Measurements from ENCODE around the gene VTI1A. TPM values are rescaled to one million over a fixed set of nuclear protein-coding genes. Genes with fewer than 3 reads are reported as not detected.
A peak's percentile ranks its signal among the peaks of the same experiment; 100 is the strongest.

The VTI1A gene
- polyA plus RNA-seq, 1 of the 3 experiments (the other 2 are of a cell fraction), result 8.3 TPM

DNA sequence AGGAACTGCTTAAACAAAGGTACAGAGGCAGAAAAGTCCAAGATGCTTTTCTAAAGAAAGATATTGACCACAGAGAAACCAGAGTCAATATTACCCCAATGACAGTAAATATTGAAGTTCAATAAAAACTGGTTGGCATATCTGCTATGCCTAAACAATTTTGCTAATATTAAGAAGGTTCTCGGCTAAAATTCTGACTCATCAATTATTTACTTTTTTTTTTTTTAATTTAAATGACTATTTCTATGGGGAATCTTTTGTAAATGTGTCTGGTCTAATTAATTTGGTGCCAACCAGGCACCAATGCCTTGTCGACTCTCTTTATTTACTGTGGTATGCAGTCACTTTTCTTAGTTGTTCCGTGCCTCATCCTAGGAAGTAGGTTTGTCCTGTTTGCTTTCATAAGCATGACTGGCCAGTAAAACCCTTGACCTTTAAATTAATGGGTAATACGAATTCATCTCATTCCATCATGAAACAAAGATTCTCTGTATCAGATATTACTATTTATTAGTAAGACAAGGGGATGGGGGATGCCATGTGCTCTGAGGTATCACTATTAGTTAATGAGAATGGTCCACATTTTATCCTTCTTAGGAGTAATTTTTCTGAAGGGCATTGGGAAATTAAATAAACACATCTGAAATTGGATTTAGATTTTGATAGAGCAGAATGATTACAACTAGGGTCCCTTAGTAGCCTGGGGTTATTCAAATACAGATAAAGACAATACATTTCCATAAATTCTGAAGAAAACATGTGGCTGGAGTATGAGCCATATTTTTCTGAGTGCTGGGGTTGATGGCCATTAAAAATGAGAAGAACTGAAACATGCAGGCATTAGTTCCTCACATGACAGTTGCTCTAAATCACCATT lies 154.4 kb downstream of the VTI1A start:
- CTCF ChIA-PET, result no interaction called here
- H3K4me2 ChIP-seq, result no peak overlapping the region
- H3K9me2 ChIP-seq, result no peaks in the 10 kb centered on the region
- peak; percentile 57 for DNase-seq
- H3K79me2 ChIP-seq (ENCODE audit: insufficient read depth), result no peaks in the 10 kb centered on the region
- H2AFZ ChIP-seq (ENCODE audit: low read depth), result no peak overlapping the region
- H3K27me3 ChIP-seq (ENCODE audit: insufficient read depth), result no peaks in the 10 kb centered on the region
- H3K4me1 ChIP-seq (ENCODE audit: control insufficient read depth in 1 of 2, insufficient read depth in 2 of 2, low read depth in 1 of 2, low read length in 1 of 2), result no peaks in the 10 kb centered on the region; a peak in 1 of 4 replicates
- no peaks in the 10 kb centered on the region for H3K9me3 ChIP-seq
- no peaks in the 10 kb centered on the region for H3F3A ChIP-seq (replicated peaks; ENCODE audit: insufficient read depth)
- POLR2A ChIA-PET, result no interaction called here
- H3K36me3 ChIP-seq (replicated peaks in 1 of 2; ENCODE audit: control insufficient read depth in 1 of 2, insufficient read depth in 2 of 2, low read length in 1 of 2), result no peaks in the 10 kb centered on the region
- no peak overlapping the region for H3K27ac ChIP-seq (ENCODE audit: low read depth in 2 of 2, low read length in 1 of 2)
- no peak for TF ChIP-seq EZH2phosphoT487 (IDR thresholded peaks at IDR 0.05; ENCODE audit: borderline replicate concordance, low read depth)
- peak in 1 of 2 experiments; percentile 80; a peak in 2 of 4 replicates for TF ChIP-seq EP300 (IDR thresholded peaks at IDR 0.05; ENCODE audit: borderline replicate concordance in 1 of 2, low read depth in 1 of 2, low read length in 1 of 2)
- TF ChIP-seq, protein P1, sequence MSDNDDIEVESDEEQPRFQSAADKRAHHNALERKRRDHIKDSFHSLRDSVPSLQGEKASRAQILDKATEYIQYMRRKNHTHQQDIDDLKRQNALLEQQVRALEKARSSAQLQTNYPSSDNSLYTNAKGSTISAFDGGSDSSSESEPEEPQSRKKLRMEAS (IDR thresholded peaks at IDR 0.05; ENCODE audit: low read depth), result no peak
- TF ChIP-seq GATA2 (CRISPR knock-in tag; IDR thresholded peaks at IDR 0.05), result peak; percentile 62
- TF ChIP-seq TCF12 (IDR thresholded peaks at IDR 0.05), result 0 out of 2 replicates have a peak, but pooled peaks have one; percentile 14
- 54% methylated on average over 4 of the region's 4 CpGs for WGBS (ENCODE audit: low lambda C conversion rate)
- H3K4me3 ChIP-seq (ENCODE audit: low read depth in 2 of 2, low read length in 1 of 2), result no peak overlapping the region
- H4K20me1 ChIP-seq (ENCODE audit: insufficient read depth), result no peaks in the 10 kb centered on the region
- no peak overlapping the region for H3K9ac ChIP-seq

GRCh38 chr10:112603062-112603461 lies 156.0 kb downstream of the VTI1A start:
- ChIA-PET CTCF (interaction anchor here (1.5 kb wide), 1 partner anchor 20 kb away, joined by 3 read pairs; no protein-coding TSS in a partner anchor), POLR2A (no interaction called here)

More at GRCh38 chr10:112603062-112603461, 156.0 kb downstream of the VTI1A start:
- no peaks in the 10 kb centered on the region for H3K36me3 ChIP-seq (replicated peaks in 1 of 2; ENCODE audit: control insufficient read depth in 1 of 2, insufficient read depth in 2 of 2, low read length in 1 of 2)
- H3K27ac ChIP-seq (ENCODE audit: low read depth in 2 of 2, low read length in 1 of 2), result no peak overlapping the region
- no peaks in the 10 kb centered on the region for H3F3A ChIP-seq (replicated peaks; ENCODE audit: insufficient read depth)
- no peaks in the 10 kb centered on the region for H3K79me2 ChIP-seq (ENCODE audit: insufficient read depth)
- H3K27me3 ChIP-seq (ENCODE audit: insufficient read depth), result no peaks in the 10 kb centered on the region
- no peaks in the 10 kb centered on the region; a peak in 1 of 4 replicates for H3K4me1 ChIP-seq (ENCODE audit: control insufficient read depth in 1 of 2, insufficient read depth in 2 of 2, low read depth in 1 of 2, low read length in 1 of 2)
- no peak overlapping the region for H3K4me3 ChIP-seq (ENCODE audit: low read depth in 2 of 2, low read length in 1 of 2)
- no peak overlapping the region for H3K9ac ChIP-seq
- TF ChIP-seq GATA2 (CRISPR knock-in tag; IDR thresholded peaks at IDR 0.05) (no peak), TEAD4 (IDR thresholded peaks at IDR 0.05; ENCODE audit: borderline replicate concordance, insufficient read depth) (no peak), RXRA (IDR thresholded peaks at IDR 0.05; ENCODE audit: borderline replicate concordance, low read depth) (no peak), ELF1 (IDR thresholded peaks at IDR 0.05) (no peak), NRF1 (IDR thresholded peaks at IDR 0.05; ENCODE audit: low read depth, low read length) (no peak), FOXM1 (IDR thresholded peaks at IDR 0.05; ENCODE audit: low read depth) (no peak), TCF12 (IDR thresholded peaks at IDR 0.05) (no peak), RCOR1 (IDR thresholded peaks at IDR 0.05; ENCODE audit: low read length) (no peak), JUND (IDR thresholded peaks at IDR 0.05) (no peak), SMC3 (IDR thresholded peaks at IDR 0.05; ENCODE audit: low read depth, low read length) (no peak), EP300 (IDR thresholded peaks at IDR 0.05; ENCODE audit: borderline replicate concordance in 1 of 2, low read depth in 1 of 2, low read length in 1 of 2) (no peak), RFX5 (IDR thresholded peaks at IDR 0.05; ENCODE audit: low read length) (no peak), MXI1 (IDR thresholded peaks at IDR 0.05; ENCODE audit: low read depth, low read length) (no peak)
- TF ChIP-seq, protein P2, sequence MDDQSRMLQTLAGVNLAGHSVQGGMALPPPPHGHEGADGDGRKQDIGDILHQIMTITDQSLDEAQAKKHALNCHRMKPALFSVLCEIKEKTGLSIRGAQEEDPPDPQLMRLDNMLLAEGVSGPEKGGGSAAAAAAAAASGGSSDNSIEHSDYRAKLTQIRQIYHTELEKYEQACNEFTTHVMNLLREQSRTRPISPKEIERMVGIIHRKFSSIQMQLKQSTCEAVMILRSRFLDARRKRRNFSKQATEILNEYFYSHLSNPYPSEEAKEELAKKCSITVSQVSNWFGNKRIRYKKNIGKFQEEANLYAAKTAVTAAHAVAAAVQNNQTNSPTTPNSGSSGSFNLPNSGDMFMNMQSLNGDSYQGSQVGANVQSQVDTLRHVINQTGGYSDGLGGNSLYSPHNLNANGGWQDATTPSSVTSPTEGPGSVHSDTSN (IDR thresholded peaks at IDR 0.05), result no peak
- TF ChIP-seq, protein P3, sequence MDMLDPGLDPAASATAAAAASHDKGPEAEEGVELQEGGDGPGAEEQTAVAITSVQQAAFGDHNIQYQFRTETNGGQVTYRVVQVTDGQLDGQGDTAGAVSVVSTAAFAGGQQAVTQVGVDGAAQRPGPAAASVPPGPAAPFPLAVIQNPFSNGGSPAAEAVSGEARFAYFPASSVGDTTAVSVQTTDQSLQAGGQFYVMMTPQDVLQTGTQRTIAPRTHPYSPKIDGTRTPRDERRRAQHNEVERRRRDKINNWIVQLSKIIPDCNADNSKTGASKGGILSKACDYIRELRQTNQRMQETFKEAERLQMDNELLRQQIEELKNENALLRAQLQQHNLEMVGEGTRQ (IDR thresholded peaks at IDR 0.05; ENCODE audit: borderline replicate concordance, low read depth, low read length), result no peak
- no peaks in the 10 kb centered on the region for H4K20me1 ChIP-seq (ENCODE audit: insufficient read depth)
- no peak overlapping the region for H2AFZ ChIP-seq (ENCODE audit: low read depth)
- WGBS (ENCODE audit: low lambda C conversion rate), result 92% methylated on average over 2 of the region's 2 CpGs
- no peak overlapping the region for H3K4me2 ChIP-seq
- H3K9me2 ChIP-seq, result no peaks in the 10 kb centered on the region
- no peak for DNase-seq
- H3K9me3 ChIP-seq, result no peaks in the 10 kb centered on the region
